ENCODE results near the gene ANKRD12.
A peak's percentile ranks its signal among the peaks of the same experiment; 100 is the strongest.

Gene ANKRD12

GRCh38 chr18:9106800-9107584 lies 29.6 kb upstream of the ANKRD12 start:
- no peak for DNase-seq (ENCODE audit: low spot score)

- DNase-seq (ENCODE audit: low spot score) = no peak
Measured at GRCh38 chr18:9108911-9109310, 27.7 kb upstream of the ANKRD12 start.

GRCh38 chr18:9109523-9109922 lies 27.1 kb upstream of the ANKRD12 start:
- DNase-seq (ENCODE audit: low spot score) = peak; percentile 46

- DNase-seq (ENCODE audit: low spot score) = no peak
Measured at GRCh38 chr18:9113468-9114149, 23.0 kb upstream of the ANKRD12 start.

GRCh38 chr18:9115984-9116383 lies 20.6 kb upstream of the ANKRD12 start:
- DNase-seq (ENCODE audit: low spot score) = no peak

GRCh38 chr18:9117980-9118841 lies 18.4 kb upstream of the ANKRD12 start:
- DNase-seq (ENCODE audit: low spot score) = no peak

- DNase-seq (ENCODE audit: low spot score) = no peak
Measured at GRCh38 chr18:9120796-9121195, 15.8 kb upstream of the ANKRD12 start.

- no peak for DNase-seq (ENCODE audit: low spot score)
Measured at GRCh38 chr18:9123520-9123919, 13.1 kb upstream of the ANKRD12 start.

GRCh38 chr18:9124824-9125223 lies 11.8 kb upstream of the ANKRD12 start:
- no peak for DNase-seq (ENCODE audit: low spot score)

- DNase-seq (ENCODE audit: low spot score) = no peak
Measured at GRCh38 chr18:9126337-9126736, 10.2 kb upstream of the ANKRD12 start.

GRCh38 chr18:9130195-9130594 lies 6.4 kb upstream of the ANKRD12 start:
- DNase-seq (ENCODE audit: low spot score) = no peak

GRCh38 chr18:9130806-9131205 lies 5.8 kb upstream of the ANKRD12 start:
- DNase-seq (ENCODE audit: low spot score) = no peak

- no peak for DNase-seq (ENCODE audit: low spot score)
Measured at GRCh38 chr18:9132628-9133027, 4.0 kb upstream of the ANKRD12 start.

GRCh38 chr18:9133225-9133624 lies 3.4 kb upstream of the ANKRD12 start:
- no peak for DNase-seq (ENCODE audit: low spot score)

GRCh38 chr18:9135081-9135911 lies 1.3 kb upstream of the ANKRD12 start:
- no peak for DNase-seq (ENCODE audit: low spot score)

GRCh38 chr18:9135912-9136314 lies 668 bp upstream of the ANKRD12 start:
- no peak for DNase-seq (ENCODE audit: low spot score)

- DNase-seq (ENCODE audit: low spot score) = peak; percentile 90
Measured at GRCh38 chr18:9137168-9138066, 836 bp downstream of the ANKRD12 start.

- DNase-seq (ENCODE audit: low spot score) = no peak
Measured at GRCh38 chr18:9139400-9140039, 2.9 kb downstream of the ANKRD12 start.

GRCh38 chr18:9140381-9140780 lies 3.8 kb downstream of the ANKRD12 start:
- DNase-seq (ENCODE audit: low spot score) = no peak

GRCh38 chr18:9140984-9141383 lies 4.4 kb downstream of the ANKRD12 start:
- DNase-seq (ENCODE audit: low spot score) = no peak
